NT2/D1 (cell line): ENCODE results near the gene SLC47A2.

Experiments used
- DNase-seq: peaks from one replicate; pipeline ENCODE4 v3.0.0-alpha.2; 2011; ENCODE audit warnings: low read depth, low spot score
- H3K27me3 ChIP-seq: 2 replicates; pipeline ENCODE4 v1.6.0; 2011; ENCODE audit warnings: mild to moderate bottlenecking; ENCODE audit not compliant: insufficient read length, insufficient read depth
- H3K36me3 ChIP-seq: 2 replicates; pipeline ENCODE4 v1.6.1; 2011; ENCODE audit warnings: mild to moderate bottlenecking, low read length, mixed read lengths; ENCODE audit not compliant: insufficient read depth, insufficient read length
- H3K4me1 ChIP-seq: 2 replicates; pipeline ENCODE4 v1.5.1; 2011; ENCODE audit not compliant: insufficient read depth, insufficient read length
- H3K4me3 ChIP-seq: 2 replicates; pipeline ENCODE4 v1.5.1; 2011; ENCODE audit warnings: low read depth; ENCODE audit not compliant: insufficient read length
- H3K9ac ChIP-seq: 2 replicates; pipeline ENCODE4 v1.6.0; 2011; ENCODE audit warnings: low read depth; ENCODE audit not compliant: insufficient read length
- H3K9me3 ChIP-seq: 2 replicates; pipeline ENCODE4 v1.5.1; 2011; ENCODE audit warnings: mild to moderate bottlenecking, low read length; ENCODE audit not compliant: insufficient read depth
- SUZ12 ChIP-seq: IDR thresholded peaks from 2 replicates; pipeline ENCODE4 v1.6.1; 2011; ENCODE audit not compliant: insufficient read length, insufficient read depth; ENCODE audit errors: extremely low read depth
- YY1 ChIP-seq: IDR thresholded peaks from 2 replicates; pipeline ENCODE4 v1.6.1; 2011; ENCODE audit not compliant: insufficient read length, insufficient read depth
- ZNF274 ChIP-seq: IDR thresholded peaks from 2 replicates; pipeline ENCODE4 v1.6.1; 2011; ENCODE audit warnings: mild to moderate bottlenecking, low read depth, low read length

SLC47A2 gene

DNA sequence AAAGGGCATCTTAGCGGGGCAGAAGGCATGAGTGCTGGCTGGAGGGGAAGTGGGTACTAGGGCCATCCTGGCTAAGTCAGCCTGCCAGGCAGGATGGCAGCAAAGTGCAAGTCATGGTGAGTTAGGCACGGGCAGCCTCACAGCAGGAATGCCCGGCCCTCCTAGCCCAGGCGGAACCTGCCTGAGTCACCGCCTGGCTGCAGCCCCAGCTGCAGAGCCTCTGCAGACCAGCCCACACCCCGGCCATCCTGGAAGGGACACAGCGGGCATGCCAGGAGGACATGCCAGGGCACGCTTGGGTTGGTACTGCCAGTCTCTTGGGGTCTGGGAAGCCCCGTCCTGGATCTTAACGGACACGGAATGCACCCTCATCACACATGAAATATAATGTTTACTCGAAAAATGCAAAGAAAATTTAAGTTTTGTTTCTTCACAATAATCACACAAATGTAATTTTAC, 36.7 kb upstream of the SLC47A2 start:
- TF ChIP-seq YY1, result no peak
- no peak for TF ChIP-seq ZNF274
- TF ChIP-seq SUZ12, result no peak
- Histone ChIP-seq H3K4me3 (no peak overlapping the region), H3K9me3 (no peaks in the 10 kb centered on the region), H3K27me3 (no peaks in the 10 kb centered on the region), H3K36me3 (no peaks in the 10 kb centered on the region), H3K4me1 (peaks cover 6% of the 10 kb centered on the region), H3K9ac (no peak overlapping the region)
- DNase-seq, result no peak

DNA sequence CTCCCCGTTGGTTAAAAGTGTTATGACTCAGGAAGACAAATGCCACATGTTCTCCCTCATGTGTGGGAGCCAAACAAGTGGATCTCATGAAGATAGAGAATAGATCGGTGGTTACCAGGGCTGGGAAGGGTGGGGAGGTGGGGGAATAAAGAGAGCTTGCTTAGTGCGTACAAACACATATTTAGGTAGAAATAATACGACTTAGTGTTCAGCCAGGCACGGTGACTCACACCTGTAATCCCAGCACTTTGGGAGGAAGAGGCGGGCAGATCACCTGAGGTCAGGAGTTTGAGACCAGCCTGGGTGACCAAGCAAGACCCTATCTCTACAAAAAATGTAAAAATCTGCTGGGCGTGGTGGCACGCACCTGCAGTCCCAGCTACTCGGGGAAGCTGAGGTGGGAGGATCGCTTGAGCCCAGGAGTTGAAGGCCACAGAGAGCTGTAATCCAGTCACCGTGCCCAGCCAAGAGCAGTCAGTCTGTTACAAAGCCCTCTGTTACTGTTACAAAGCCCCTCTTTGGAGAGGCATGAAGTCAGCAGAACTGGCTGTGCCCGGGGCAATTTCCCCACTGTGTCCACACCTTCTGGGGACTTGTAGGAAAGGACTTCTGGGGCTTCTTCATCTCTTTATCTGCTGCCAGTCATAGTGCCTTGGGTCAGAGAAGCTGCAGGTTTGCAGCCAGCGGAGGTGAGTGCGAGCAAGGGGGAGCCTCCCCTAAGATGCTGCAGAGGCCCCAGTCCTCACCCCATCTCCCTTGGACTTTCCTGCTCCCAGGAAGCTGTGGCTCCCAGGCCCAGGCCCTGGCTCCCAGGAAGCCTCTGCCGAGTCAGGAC, 36.0 kb upstream of the SLC47A2 start:
- Histone ChIP-seq H3K4me1 (peaks cover 9% of the 10 kb centered on the region), H3K9me3 (no peaks in the 10 kb centered on the region), H3K9ac (no peak overlapping the region), H3K27me3 (peaks cover 2% of the 10 kb centered on the region), H3K36me3 (no peaks in the 10 kb centered on the region), H3K4me3 (no peak overlapping the region)
- no peak for TF ChIP-seq ZNF274
- TF ChIP-seq YY1, result no peak
- TF ChIP-seq SUZ12, result no peak
- DNase-seq, result no peak

DNA sequence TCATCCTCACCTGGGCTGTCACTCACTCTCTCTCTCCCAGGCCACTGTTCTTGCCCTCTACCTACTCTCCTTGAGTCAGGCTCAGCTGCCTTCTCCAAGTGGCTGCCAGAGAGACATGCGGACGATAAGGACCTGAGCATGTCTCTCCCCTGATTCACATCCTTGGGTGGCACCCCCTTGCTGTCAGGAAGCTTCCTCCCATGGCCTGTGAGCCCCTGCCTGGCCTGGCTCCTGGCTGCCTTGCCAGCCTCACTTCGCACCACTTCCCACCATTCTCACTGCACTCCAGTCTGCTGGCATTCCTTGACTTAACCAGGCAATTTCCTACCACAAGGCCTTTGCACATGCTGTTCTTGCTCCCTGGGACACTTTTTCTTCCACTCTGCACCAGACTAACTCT, 34.5 kb upstream of the SLC47A2 start:
- Histone ChIP-seq H3K4me1 (peaks cover 9% of the 10 kb centered on the region), H3K9ac (no peak overlapping the region), H3K36me3 (no peaks in the 10 kb centered on the region), H3K9me3 (no peaks in the 10 kb centered on the region), H3K27me3 (peaks cover 6% of the 10 kb centered on the region), H3K4me3 (no peak overlapping the region)
- DNase-seq, result no peak
- TF ChIP-seq YY1 (no peak), SUZ12 (no peak), ZNF274 (no peak)

DNA sequence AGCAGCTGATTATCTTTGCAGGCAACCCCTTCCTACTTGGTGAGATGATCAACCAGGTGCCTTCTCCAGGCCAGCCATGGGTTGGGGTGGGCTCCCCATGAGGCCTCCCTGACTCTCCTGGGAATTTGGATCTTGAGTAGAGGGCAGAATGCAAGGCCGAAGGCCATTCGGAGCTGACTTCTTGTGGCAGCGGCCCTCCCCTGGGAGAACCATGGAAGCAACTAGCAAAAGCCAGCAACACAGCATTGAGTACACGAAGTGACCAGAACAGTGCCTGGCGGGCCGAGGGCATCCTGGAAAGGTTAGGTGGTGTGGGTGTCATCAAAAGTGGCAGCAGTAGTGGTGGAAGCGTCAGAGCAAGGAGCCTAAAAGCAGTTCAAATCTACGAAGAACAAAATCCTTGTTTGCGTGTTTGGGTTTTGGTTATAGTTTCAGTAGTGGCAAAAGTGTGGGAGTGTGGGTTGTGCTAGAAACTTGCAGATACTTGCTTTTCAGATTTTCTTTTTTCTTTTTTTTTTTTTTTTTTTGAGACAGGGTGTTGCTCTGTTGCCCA, 33.7 kb upstream of the SLC47A2 start:
- no peaks in the 10 kb centered on the region for H3K9me3 ChIP-seq
- no peaks in the 10 kb centered on the region for H3K36me3 ChIP-seq
- TF ChIP-seq YY1, result no peak
- TF ChIP-seq SUZ12, result no peak
- no peak for TF ChIP-seq ZNF274
- peaks cover 12% of the 10 kb centered on the region for H3K27me3 ChIP-seq
- no peak overlapping the region for H3K4me3 ChIP-seq
- DNase-seq, result no peak
- no peak overlapping the region for H3K9ac ChIP-seq
- peaks cover 12% of the 10 kb centered on the region for H3K4me1 ChIP-seq

DNA sequence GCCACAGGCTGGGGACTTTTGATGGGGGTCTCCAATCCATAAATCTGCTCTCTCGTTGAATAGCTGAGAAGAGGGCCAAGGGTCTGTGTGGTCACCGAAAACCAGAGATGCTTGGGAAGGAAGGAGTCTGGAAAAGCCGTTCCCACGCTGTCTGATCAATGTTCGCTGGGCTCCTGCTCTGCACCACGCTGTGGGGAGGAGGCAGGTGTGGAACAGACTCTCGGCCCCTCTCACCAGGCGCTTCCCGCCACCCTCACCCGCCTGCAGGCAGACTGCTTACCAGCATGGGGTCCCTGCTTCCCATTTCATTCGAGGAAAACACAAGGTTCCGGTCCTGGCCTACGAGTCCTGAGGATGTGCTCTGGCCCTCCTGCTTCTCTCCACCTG, 32.4 kb upstream of the SLC47A2 start:
- no peak overlapping the region for H3K4me3 ChIP-seq
- H3K9ac ChIP-seq, result no peak overlapping the region
- H3K9me3 ChIP-seq, result no peaks in the 10 kb centered on the region
- H3K4me1 ChIP-seq, result peaks cover 14% of the 10 kb centered on the region
- H3K27me3 ChIP-seq, result peaks cover 15% of the 10 kb centered on the region
- H3K36me3 ChIP-seq, result no peaks in the 10 kb centered on the region
- no peak for DNase-seq
- no peak for TF ChIP-seq SUZ12
- TF ChIP-seq YY1, result no peak

DNA sequence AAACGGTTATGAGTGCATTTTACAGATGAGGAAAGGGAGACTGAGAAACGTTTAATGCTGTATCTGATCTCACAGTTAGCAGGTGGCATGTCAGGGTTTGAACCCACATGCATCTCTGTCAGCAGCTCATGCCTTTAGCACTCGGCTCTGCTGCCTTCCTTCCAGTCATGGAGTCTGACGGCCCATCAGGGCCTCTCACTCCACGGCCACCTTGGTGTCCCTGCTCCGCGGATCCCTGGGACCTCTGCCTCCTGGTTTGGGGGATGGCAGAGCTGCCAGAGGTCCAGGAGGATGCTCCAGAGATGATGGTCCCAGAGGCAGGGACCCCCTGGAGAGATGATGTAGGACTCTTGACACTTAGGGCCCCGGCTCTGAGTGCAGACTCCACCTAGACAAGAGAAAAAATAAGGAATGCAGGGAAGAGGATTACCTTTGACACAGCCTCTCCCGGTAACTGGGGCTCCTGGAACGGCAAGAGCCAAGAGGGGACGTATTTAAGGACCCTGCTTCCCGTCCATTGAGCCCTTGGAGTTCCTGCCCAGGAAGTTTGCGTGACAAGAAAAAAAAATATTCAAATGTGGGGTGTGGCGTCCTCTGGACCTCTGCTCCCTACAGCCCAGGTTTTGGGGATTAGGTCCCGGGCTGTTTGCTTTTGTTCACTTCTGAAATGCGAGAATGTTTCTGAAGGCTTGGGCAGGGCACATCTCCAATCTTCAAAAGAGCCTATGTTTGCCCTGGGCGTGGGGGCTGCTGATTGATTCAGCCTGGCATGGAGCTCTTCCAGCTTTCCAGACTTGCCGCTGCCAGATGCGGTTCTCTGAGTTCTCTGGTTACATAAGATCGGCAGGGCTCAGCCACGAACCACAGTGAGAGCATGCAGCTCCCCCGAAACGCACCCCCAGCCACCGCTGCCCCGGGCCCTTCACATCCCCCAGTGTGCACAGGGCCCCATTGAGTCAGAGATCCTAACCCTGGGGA, 31.7 kb upstream of the SLC47A2 start, which contains the start of gene ALDH3A1:
Gene ALDH3A1 (minus strand): TSS at position 470 of the 978 bp plus-strand sequence. CDS start 3,169 bp downstream, outside the sequence.
- Histone ChIP-seq H3K9ac (no peak within 1 kb of the TSS), H3K36me3 (no peaks in the 10 kb centered on the region), H3K4me1 (peaks cover 14% of the 10 kb centered on the region), H3K27me3 (peaks cover 15% of the 10 kb centered on the region), H3K9me3 (no peaks in the 10 kb centered on the region), H3K4me3 (no peak within 1 kb of the TSS)
- DNase-seq, result no peak
- TF ChIP-seq YY1, result no peak
- no peak for TF ChIP-seq SUZ12
- no peak for TF ChIP-seq ZNF274
